CD4-positive, alpha-beta T cell treated with Interleukin-15 for 4 hours (primary cell): ENCODE data around the gene SPIB.

Experiments used
- DNase-seq: peaks from one replicate; pipeline ENCODE4 v3.0.0-alpha.2; 2020; ENCODE audit warnings: low spot score

The SPIB gene

DNA sequence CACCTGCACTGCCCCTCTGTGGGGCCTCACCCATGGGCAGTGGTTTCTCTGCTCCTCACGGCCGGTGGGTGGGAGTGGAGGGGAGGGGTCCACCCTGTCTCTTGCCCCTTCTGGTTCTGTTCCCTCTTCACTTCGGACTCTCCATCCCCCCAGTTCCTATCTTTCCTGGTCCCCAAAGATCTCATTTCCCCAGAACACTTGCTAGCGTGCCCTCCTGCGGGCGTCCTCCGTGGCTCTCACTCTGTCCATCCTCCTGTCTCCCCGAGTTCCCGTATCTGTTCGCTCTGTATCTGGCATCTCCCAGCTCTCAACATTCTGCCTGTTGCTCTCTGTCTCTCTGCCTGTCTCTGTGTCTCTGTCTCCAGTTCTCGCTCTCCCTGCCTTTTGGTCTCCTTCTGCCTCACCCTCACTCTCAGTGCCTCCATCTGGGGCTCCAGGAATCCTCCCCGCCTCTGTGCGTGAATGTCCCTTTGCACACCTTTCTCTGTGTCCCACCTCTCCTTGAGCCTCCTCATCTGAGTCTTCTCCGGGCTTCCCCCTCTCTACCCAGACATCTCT, 363 bp downstream of the SPIB start:
- no peak for DNase-seq

DNA sequence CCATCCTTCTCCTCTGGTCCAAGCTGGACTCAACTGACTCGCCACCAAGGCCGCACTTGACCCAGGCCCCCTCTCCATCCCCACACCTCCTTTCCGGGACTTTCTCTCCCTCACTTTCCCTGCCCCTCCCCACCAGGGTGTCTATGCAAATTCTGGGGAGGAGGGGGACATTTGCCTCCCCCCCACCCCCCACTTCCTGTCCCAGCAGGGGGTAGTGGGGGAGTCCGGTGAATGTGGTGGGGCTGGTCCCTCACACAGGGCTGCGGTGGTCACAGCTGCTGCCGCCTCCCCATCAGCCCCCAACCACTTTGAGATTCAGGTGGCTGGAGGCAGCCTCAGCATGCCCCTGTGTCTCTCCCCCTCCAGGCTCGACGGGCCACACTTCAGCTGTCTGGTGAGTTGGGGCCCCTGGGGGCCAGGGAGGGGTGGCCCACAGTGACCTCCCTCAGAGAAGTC, 870 bp downstream of the SPIB start:
- no peak for DNase-seq

DNA sequence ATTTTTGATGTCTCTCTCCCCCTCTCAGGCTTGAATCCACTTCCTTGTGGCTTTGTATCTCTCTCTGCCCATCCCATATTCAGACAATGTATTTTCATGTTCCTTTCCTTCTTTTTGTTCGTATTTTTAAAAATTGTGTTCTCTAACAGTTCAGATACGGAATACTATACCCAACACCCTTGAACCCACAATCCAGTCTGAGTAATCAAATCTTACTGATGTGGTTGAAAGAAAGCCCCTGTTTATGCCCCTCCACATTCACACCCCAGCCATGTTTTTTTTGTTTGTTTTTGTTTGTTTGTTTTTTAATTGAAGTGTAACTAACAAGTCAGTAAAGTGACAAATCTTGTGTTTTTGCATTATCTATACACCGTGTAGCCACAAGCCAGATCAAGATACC, 1.4 kb downstream of the SPIB start:
- DNase-seq = no peak

GRCh38 chr19:50420808-50421207, 2.1 kb downstream of the SPIB start:
- DNase-seq = no peak

- no peak for DNase-seq
These were observed 3.9 kb downstream of the SPIB start for GRCh38 chr19:50422397-50423278.

DNA sequence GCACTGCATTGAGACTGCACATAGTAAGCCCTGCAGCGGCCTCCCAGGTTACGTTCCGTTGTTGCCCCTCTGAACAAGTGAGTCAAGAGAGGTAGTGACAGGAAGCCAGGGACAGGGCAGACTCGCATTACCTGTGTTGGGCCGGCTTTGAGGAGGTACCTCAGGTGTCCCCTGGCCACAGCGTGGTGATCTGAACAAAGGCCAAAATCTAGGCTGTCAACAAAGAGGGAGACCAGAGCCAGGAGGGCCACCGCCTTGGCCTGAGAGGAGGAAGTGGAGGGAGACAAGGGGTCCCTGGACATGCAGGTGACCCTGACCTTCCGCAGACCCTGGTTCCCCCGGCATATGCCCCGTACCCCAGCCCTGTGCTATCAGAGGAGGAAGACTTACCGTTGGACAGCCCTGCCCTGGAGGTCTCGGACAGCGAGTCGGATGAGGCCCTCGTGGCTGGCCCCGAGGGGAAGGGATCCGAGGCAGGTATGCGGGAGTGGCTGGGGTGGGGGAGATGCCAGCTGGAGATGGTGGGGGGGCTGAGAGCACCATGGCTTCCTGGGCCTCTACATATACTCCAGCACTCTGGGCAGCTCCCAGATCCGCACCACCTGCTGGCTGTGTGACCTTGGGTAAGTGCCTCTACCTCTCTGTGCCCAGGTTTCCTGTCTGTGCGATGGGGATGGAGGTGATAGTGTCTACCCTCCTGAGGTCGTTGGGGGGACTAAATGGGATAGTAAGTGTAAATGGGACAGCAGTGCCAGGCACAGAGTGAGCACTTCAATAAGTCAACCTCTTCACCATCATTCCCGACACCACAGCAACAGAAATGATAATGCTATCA, 4.8 kb downstream of the SPIB start:
- no peak for DNase-seq

DNA sequence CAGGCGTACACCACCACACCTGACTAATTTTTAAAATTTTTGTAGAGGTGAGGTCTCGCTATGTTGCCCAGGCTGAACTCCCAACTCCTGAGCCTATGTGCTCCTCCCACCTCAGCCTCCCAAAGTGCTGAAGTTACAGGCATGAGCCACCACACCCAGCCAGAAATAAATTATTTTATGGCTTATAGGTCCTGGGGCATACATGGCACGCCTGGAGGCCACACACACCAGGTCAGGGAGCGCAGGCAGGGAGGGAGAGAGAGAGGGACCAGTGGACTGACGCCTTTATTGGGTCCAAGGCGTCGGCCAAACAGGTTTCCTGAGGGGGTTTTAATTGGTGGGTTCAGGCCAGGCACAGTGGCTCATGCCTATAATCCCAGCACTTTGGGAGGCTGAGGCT, 6.8 kb downstream of the SPIB start:
- no peak for DNase-seq

GRCh38 chr19:50427318-50427925, 8.7 kb downstream of the SPIB start:
- DNase-seq = no peak

- peak; percentile 16 for DNase-seq
These were observed 9.3 kb downstream of the SPIB start for GRCh38 chr19:50427997-50428425.

DNA sequence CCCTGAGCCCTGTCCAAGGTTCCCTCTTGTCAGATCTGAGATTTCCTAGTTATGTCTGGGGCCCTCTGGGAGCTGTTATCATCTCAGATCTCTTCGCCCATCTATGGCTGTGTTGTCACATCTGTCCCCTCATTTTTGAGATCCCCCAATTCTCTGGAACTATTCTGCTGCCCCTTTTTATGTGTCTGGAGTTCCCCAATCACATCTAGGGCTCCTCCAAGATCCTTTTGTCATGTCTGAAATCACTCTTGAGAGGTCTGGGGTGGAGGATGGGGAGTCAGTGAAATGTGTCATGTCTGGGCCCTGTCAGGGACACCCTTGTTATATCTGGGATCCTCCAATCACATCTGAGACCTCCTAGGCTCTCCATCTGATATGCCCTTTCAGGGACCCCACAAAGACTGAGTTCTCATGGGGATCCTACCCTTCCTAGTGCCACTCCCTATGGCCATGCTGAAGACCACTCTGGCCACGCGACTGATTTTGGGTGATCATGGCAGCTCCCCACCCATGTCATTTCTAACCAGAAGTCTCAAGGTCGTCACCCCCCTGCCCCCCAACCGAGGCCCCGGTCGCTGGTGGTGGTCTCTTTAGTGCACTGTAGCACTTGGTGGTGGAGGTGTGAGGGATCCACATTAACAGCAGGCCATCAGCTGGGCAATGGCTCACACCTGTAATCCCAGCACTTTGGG, 10.2 kb downstream of the SPIB start:
- no peak for DNase-seq

DNA sequence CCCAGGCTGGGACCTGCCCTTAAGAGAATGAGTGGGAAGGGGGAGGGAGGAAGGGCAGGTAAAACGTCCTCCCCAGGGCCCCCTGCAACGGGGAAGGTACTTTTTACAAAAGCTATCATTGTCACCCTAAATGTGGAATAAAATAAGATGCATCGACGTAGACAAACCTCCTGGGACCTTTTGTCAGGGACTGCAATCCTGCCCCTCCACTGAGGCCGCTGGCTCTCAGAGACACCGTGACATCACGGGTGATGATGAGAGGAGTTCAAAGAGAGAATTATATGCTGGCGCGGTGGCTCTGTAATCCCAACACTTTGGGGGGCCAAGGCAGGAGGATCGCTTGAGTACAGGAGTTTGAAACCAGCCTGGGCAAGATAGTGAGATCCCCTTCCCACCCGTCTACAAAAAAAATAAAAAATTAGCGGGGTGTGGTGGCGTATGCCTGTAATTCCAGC, 12.2 kb downstream of the SPIB start:
- no peak for DNase-seq

GRCh38 chr19:50431343-50432220, 12.8 kb downstream of the SPIB start:
- DNase-seq = peak; percentile 84

DNA sequence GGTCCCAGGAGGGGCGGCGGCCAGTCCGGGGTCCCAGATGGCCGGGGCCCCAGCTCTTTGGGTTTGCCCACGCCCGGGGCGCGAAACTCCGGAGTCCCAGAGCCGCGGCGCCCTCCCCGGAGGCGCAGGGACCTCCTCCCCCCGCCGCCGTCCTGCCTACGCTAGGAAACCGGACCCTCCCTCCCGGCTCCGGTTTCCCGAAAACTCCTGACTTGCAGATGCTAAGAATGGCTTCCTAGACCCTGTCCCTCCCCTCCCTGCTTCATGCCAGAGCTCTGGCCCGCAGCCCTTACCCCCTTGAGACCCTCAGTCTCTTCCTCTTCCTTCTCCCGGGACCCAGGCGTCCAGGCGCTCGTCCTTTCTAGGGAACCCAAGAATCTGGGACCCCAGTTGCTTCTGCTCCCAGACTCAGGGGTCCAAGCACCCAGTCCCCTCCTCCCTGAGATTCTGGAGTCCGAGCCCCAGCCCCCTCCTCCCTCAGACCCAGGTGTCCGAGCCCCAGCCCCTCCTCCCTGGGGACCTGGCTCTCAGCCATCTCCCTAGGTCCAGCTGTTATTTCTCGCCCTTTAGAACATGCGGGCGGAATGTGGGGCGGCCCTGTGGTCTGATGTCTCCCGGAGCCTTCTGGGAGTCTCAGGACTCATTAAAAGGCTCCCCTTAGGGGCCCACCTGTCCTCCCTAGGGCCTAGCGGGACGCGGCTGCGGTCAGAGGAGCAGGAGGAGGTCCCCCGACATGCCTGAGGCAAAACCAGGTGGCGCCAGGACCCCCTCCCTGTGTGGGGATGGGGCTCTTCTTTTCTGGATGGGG, 13.7 kb downstream of the SPIB start, which contains the start of gene MYBPC2:
Gene MYBPC2, plus strand, starts transcription at position 672 of the 808 bp plus-strand sequence. Its CDS starts 62 bp downstream, at position 734.
- DNase-seq = no peak

- DNase-seq = no peak
These were observed 14.8 kb downstream of the SPIB start for GRCh38 chr19:50433201-50434180.

DNA sequence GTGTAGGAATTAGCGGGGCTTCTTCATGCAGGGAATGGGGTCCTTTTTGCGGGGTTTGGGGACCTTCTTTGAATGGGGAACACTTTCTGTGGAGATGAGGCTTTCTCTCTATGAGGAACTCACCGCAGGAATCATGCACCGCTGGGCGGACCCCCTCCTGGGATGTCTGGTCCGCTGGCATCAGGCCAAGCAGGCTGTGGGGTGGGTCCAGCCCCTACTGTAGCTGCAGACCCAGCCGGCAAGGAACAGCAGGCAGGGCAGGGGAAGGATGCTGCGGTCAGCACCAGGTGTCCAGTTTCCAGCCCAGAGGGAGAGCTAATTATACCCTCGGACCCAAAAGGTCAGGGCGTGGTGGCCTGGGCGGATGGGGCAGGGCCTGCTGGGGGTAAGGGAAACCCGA, 15.8 kb downstream of the SPIB start:
- no peak for DNase-seq

DNA sequence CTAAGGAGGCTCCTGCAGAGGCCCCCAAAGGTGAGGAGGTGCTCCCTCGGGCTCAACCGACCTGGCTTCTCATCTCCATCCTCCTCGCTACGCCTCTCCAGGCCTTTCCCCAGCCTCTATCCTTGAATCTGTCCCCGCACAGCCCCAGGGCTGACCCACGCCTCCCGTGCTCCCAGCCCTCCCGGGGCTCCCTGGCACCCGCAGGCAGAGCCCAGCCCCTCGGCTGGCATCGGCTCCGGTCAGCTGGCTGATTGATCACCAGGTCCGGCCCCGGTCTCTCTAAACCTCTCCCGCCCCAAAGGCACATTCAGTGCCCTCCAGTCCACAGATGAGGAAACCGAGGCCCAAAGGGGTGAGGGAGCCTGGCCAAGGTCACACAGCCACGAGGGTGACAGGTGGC, 16.5 kb downstream of the SPIB start:
- no peak for DNase-seq

- DNase-seq = no peak
These were observed 16.9 kb downstream of the SPIB start for GRCh38 chr19:50435627-50436026.

DNA sequence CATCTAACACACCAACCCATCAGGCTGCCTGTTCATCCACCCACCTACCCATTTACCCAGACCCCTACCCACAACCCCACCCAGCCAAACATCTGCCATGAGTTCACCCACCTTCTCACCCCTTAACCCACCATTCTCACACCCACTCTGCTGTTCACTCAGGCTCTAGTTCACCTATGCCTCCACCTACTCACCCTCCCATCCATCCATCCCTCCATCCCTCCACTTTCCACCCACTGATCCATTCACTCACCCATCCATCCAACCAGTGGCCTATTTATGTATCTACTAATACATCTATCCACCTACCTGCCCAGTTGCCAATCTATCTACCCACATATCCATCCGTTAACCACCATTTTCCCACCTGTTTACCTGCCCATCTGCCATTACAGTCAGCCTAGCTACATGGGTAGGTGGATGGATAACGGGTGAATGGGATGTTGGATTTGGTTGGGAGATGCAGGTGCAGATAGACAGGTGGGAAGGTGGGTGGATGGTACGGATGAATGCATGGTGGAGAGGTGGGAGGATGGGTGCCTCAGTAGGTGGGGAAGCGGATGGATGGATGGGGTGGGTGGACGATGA, 19.2 kb downstream of the SPIB start:
- no peak for DNase-seq
